Muscle of back (tissue), 11 donors: ENCODE data around the gene E2F2. TPM values are rescaled to one million over a fixed set of nuclear protein-coding genes. Genes with fewer than 3 reads are reported as not detected.

Experiments used
- DNase-seq, 3 donors: peaks; one replicate each; pipeline versions ENCODE4 v3.0.0 to v3.0.0-alpha.2; 2013
- polyA plus RNA-seq, 10 donors: library from polyadenylated mRNA; unstranded; fragments of 120-200 nt; gene quantifications; one replicate each; pipeline ENCODE4 v1.2.1, GENCODE V29; 2013; ENCODE audit not compliant: insufficient read length in 10 of 10

The E2F2 gene
- polyA plus RNA-seq, 10 donors = 3.1 to 6.2 (median 4.3) TPM

GRCh38 chr1:23463286-23463685 lies 67.7 kb downstream of the E2F2 start:
- DNase-seq = no peak

- no peak for DNase-seq
These were observed 68.3 kb downstream of the E2F2 start for GRCh38 chr1:23462766-23463165.

- no peak for DNase-seq
These were observed 70.0 kb downstream of the E2F2 start for GRCh38 chr1:23461050-23461449.

- no peak for DNase-seq
These were observed 70.5 kb downstream of the E2F2 start for GRCh38 chr1:23460519-23460918.

GRCh38 chr1:23459338-23459757 lies 71.7 kb downstream of the E2F2 start:
- DNase-seq = no peak

Other genes with a start within 250 kb of the E2F2 start
- gene HNRNPR, start 186.9 kb downstream of the E2F2 start, polyA plus RNA-seq = 100 to 1,000 TPM; 127 to 178 (median 143) TPM
- gene ZNF436, start 161.4 kb downstream of the E2F2 start, polyA plus RNA-seq = 10 to 100 TPM; 34.2 to 63.3 (median 42.6) TPM
- gene TCEA3, start 106.5 kb downstream of the E2F2 start, polyA plus RNA-seq = 100 to 1,000 TPM; 164 to 377 (median 286) TPM
- gene ASAP3, start 47.1 kb downstream of the E2F2 start, polyA plus RNA-seq = 10 to 100 TPM; 47.0 to 72.7 (median 52.6) TPM
- gene ID3, start 28.3 kb upstream of the E2F2 start, polyA plus RNA-seq = 10 to 100 TPM; 37.3 to 88.9 (median 60.3) TPM
- gene RPL11, start 160.6 kb upstream of the E2F2 start, polyA plus RNA-seq = 1,000 to 10,000 TPM; 2,591 to 3,347 (median 2,960) TPM
- 10 to 100 TPM; 24.3 to 34.9 (median 29.2) TPM for gene ELOA, start 212.2 kb upstream of the E2F2 start, polyA plus RNA-seq
- 10 to 100 TPM; 34.6 to 43.7 (median 37.8) TPM for gene PITHD1, start 247.2 kb upstream of the E2F2 start, polyA plus RNA-seq